ENCODE results near the gene AS3MT.
"Not testable (repeated sequence)": the region's sequence is repeated elsewhere in the genome, so short reads cannot be mapped to it uniquely, and the experiment has no call there.

The AS3MT gene

GRCh38 chr10:102841827-102842345, 27.4 kb upstream of the AS3MT start:
- no peaks in the 10 kb centered on the region for H3K36me3 Mint-ChIP-seq
- no peak for DNase-seq
- no peak overlapping the region for H3K4me3 Mint-ChIP-seq
- CTCF ChIA-PET = interaction anchor here (0.8 kb wide), 1 partner anchor 60 kb away, joined by 3 read pairs; no protein-coding TSS in a partner anchor
- no peaks in the 10 kb centered on the region for H3K4me1 Mint-ChIP-seq
- H3K27ac Mint-ChIP-seq = no peak overlapping the region
- peaks cover 12% of the 10 kb centered on the region for H3K27me3 Mint-ChIP-seq
- peaks cover 6% of the 10 kb centered on the region for H3K9me3 Mint-ChIP-seq

DNA sequence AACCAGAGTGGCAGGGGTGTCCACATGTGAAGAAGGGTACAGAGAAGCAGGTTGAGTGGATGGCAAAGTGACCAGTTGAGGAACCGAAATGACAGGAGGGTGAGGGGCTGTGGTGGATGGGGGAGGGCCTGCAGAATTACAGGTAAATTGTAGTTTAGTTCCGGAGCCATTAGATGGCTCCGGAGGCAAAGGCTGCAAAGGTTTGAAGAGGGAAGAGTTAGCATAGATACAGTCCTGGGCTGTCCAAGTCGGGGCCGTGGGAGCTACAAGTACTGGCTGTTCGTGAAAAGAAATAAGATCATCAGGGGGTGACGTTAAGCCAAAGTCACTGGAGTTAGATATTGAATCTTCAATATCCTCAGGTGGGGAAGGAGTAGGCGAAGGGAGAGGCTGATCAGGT, 26.1 kb upstream of the AS3MT start:
- H3K27ac Mint-ChIP-seq, H3K36me3 Mint-ChIP-seq, DNase-seq, H3K4me1 Mint-ChIP-seq, H3K9me3 Mint-ChIP-seq, H3K27me3 Mint-ChIP-seq, CTCF ChIA-PET, H3K4me3 Mint-ChIP-seq: not testable (repeated sequence)

GRCh38 chr10:102844190-102844776, 25.0 kb upstream of the AS3MT start:
- H3K36me3 Mint-ChIP-seq, H3K27me3 Mint-ChIP-seq, DNase-seq, CTCF ChIA-PET, H3K4me1 Mint-ChIP-seq, H3K4me3 Mint-ChIP-seq, H3K27ac Mint-ChIP-seq, H3K9me3 Mint-ChIP-seq: not testable (repeated sequence)

DNA sequence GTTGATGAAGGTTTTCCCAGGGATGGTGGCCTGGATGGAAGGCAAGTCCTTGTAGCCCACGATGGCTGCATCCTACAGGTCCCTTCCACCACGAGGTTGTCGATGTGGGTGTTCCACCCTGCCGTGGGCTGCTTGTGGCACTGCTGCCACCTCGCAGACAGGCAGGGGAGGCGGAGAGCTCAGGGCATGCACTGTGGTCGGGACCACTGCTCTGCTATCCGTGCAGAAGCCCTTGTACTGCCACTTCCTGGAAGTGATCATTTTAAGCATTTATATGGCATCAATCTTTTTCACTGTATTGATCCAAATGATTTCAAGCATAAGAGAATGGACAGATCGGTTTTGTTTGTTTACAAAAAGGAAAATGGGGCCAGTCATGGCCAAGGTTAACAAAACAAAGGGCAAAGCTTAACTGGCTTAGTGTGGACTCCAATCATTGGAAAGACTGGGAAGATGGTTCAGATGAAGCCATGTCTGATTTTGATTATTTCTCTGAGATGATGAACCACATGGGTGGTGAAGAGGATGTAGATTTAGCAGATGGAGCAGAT, 23.8 kb upstream of the AS3MT start:
- no peak overlapping the region for H3K27ac Mint-ChIP-seq
- no peaks in the 10 kb centered on the region for H3K4me1 Mint-ChIP-seq
- CTCF ChIA-PET = interaction anchor here (0.8 to 2.3 kb wide), 2 partner anchors 10 to 56 kb away, joined by 3 to 11 read pairs; no protein-coding TSS in a partner anchor
- H3K36me3 Mint-ChIP-seq = no peaks in the 10 kb centered on the region
- H3K9me3 Mint-ChIP-seq = no peaks in the 10 kb centered on the region
- peaks cover 6% of the 10 kb centered on the region for H3K27me3 Mint-ChIP-seq
- no peak overlapping the region for H3K4me3 Mint-ChIP-seq
- DNase-seq = no peak

GRCh38 chr10:102850025-102850518, 19.2 kb upstream of the AS3MT start:
- H3K27ac Mint-ChIP-seq = no peak overlapping the region
- CTCF ChIA-PET = interaction anchor here (1.6 kb wide), 1 partner anchor 15 kb away, joined by 4 read pairs; no protein-coding TSS in a partner anchor
- no peak for DNase-seq

DNA sequence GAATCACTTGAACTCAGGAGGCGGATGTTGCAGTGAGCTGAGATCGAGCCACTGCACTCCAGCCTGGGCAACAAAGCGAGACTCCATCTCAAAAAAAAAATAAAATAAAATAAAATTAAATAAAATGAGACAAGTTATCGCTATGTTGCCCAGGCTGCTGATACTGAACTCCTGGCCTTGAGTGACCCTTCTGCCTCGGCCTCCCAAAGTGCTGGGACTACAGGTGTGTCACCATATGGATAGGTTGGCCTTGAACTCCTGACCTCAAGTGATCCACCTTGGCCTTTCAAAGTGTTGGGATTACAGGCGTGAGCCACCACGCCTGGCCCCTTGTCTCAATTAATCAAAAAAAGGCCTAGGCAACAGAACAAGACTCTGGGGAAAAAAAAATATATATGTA, 16.0 kb upstream of the AS3MT start:
- H3K36me3 Mint-ChIP-seq, H3K27ac Mint-ChIP-seq, H3K9me3 Mint-ChIP-seq, DNase-seq, H3K4me3 Mint-ChIP-seq, H3K27me3 Mint-ChIP-seq: not testable (repeated sequence)
- H3K4me1 Mint-ChIP-seq = peaks cover 15% of the 10 kb centered on the region
- CTCF ChIA-PET = interaction anchor here (1.4 kb wide), 1 partner anchor 19 kb away, joined by 3 read pairs; no protein-coding TSS in a partner anchor

More at GRCh38 chr10:102850025-102850518, 19.2 kb upstream of the AS3MT start:
- peaks cover 6% of the 10 kb centered on the region for H3K27me3 Mint-ChIP-seq
- peaks cover 5% of the 10 kb centered on the region for H3K4me1 Mint-ChIP-seq
- no peak overlapping the region for H3K4me3 Mint-ChIP-seq
- H3K9me3 Mint-ChIP-seq = no peaks in the 10 kb centered on the region
- H3K36me3 Mint-ChIP-seq = no peaks in the 10 kb centered on the region

GRCh38 chr10:102855731-102856436, 13.4 kb upstream of the AS3MT start:
- not testable (repeated sequence) for H3K9me3 Mint-ChIP-seq, H3K27me3 Mint-ChIP-seq, H3K36me3 Mint-ChIP-seq, H3K27ac Mint-ChIP-seq, DNase-seq
- Mint-ChIP-seq H3K4me1 (peaks cover 15% of the 10 kb centered on the region), H3K4me3 (peak overlapping the region; percentile 11)
- CTCF ChIA-PET = interaction anchor here (0.9 to 1.0 kb wide), 2 partner anchors 21 to 46 kb away, joined by 3 read pairs; no protein-coding TSS in a partner anchor

- no peak overlapping the region for H3K27ac Mint-ChIP-seq
- CTCF ChIA-PET = no interaction called here
- H3K27me3 Mint-ChIP-seq = no peaks in the 10 kb centered on the region
These were observed 12.4 kb upstream of the AS3MT start for GRCh38 chr10:102856758-102857424.

DNA sequence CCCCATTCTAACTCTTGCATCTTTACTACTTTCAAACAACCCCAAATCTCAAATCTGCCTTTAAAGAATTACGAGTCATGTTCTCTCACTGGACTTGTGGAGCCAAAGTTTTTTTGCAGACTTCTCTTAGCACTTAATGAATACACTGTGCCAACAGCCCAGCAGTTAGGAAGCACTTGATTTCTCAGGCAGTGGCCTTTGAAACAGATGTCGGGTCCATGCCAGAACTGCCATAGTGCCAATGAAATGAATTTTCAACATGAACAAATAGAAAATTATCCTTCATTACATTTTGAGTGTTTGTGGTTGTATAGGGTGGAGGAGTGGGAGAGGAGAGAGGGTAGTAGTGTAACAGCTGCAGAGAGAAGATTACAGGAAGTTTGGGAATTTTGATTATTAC, 9.4 kb upstream of the AS3MT start:
- Mint-ChIP-seq H3K27me3 (no peaks in the 10 kb centered on the region), H3K9me3 (no peaks in the 10 kb centered on the region), H3K4me3 (no peak overlapping the region), H3K27ac (no peak overlapping the region), H3K36me3 (peaks cover 12% of the 10 kb centered on the region), H3K4me1 (peaks cover 10% of the 10 kb centered on the region)
- CTCF ChIA-PET = interaction anchor here (1.4 kb wide), 1 partner anchor 25 kb away, joined by 4 read pairs; no protein-coding TSS in a partner anchor
- DNase-seq = no peak

More at GRCh38 chr10:102856758-102857424, 12.4 kb upstream of the AS3MT start:
- Mint-ChIP-seq H3K4me1 (peaks cover 15% of the 10 kb centered on the region), H3K36me3 (peaks cover 3% of the 10 kb centered on the region), H3K4me3 (no peak overlapping the region), H3K9me3 (no peaks in the 10 kb centered on the region)
- no peak for DNase-seq

GRCh38 chr10:102863660-102864059, 5.6 kb upstream of the AS3MT start:
- Mint-ChIP-seq H3K4me3 (no peak overlapping the region), H3K27ac (no peak overlapping the region), H3K36me3 (peaks cover 12% of the 10 kb centered on the region), H3K9me3 (no peaks in the 10 kb centered on the region), H3K4me1 (no peaks in the 10 kb centered on the region), H3K27me3 (peaks cover under 1% of the 10 kb centered on the region)
- no peak for DNase-seq
- CTCF ChIA-PET = no interaction called here

DNA sequence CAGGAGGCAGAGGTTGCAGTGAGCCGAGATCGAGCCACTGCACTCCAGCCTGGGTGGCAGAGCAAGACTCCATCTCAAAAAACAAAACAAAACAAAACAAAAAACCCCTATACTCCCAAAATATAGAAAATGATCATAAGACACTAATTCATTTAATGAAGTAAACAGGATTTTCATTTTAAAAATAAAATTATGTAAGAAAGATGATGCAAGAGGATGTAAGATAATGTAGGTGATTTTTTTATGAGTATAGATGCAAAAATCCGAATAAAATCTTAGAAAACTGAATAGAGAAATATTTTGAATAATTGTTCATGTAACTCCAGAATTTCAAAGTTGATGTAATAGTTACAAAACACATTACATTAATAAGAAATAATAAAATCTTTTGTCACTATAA, 3.6 kb upstream of the AS3MT start:
- no peaks in the 10 kb centered on the region for H3K9me3 Mint-ChIP-seq

DNA sequence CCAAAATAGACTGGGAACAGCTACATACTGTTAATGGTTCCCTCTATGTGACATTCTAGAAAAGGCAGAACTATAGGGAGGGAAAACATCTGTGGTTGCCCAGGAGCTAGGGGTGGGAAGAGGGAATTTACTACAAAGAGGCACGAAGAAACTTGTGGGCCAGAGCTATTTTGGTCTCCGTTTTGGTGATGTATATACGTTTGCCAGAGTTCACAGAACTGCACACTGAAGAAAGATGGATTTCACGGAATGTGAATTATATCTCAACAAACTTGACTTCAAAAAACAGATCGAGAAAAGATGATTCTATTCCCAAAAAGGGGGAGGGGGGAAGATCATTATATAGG, 386 bp upstream of the AS3MT start:
- H3K27me3 Mint-ChIP-seq = peaks cover 23% of the 10 kb centered on the region
- peaks cover 1% of the 10 kb centered on the region for H3K36me3 Mint-ChIP-seq
- CTCF ChIA-PET = no interaction called here
- H3K9me3 Mint-ChIP-seq = no peaks in the 10 kb centered on the region
- no peak for DNase-seq
- H3K27ac Mint-ChIP-seq = no peak overlapping the region
- H3K4me1 Mint-ChIP-seq = peaks cover 11% of the 10 kb centered on the region
- H3K4me3 Mint-ChIP-seq = peak overlapping the region; percentile 63

More for the DNA sequence above, 3.6 kb upstream of the AS3MT start:
- Mint-ChIP-seq H3K4me1 (peaks cover 11% of the 10 kb centered on the region), H3K27me3 (peaks cover 20% of the 10 kb centered on the region), H3K4me3 (no peak overlapping the region), H3K36me3 (peaks cover 9% of the 10 kb centered on the region), H3K27ac (no peak overlapping the region)
- CTCF ChIA-PET = no interaction called here
- DNase-seq = no peak

DNA sequence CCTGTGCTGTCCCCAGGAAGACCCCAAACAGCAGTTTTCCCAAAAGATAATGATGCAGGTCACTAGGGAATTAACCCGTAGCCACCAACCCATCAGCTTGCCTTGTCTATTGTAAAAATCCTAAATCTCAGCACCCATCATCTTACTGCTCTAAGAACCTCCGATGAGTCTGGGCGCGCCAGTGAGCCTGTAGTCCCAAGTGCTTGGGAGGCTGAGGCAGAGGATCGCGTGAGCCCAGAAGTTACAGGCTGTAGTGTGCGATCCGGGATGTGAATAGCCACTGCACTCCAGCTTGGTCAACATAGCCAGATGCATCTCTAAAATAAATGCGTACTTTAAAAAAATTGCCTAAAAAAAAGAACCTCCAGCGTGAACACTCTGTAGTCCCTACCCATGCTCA, 951 bp downstream of the AS3MT start:
- no peak overlapping the region for H3K27ac Mint-ChIP-seq
- H3K27me3 Mint-ChIP-seq = peaks cover 23% of the 10 kb centered on the region
- CTCF ChIA-PET = no interaction called here
- no peak for DNase-seq
- peaks cover 11% of the 10 kb centered on the region for H3K4me1 Mint-ChIP-seq
- H3K36me3 Mint-ChIP-seq = no peaks in the 10 kb centered on the region
- peak overlapping the region; percentile 66 for H3K4me3 Mint-ChIP-seq
- no peaks in the 10 kb centered on the region for H3K9me3 Mint-ChIP-seq

- no peak overlapping the region for H3K4me3 Mint-ChIP-seq
- H3K27ac Mint-ChIP-seq = peak overlapping the region; percentile 35
- CTCF ChIA-PET = no interaction called here
- peaks cover 11% of the 10 kb centered on the region for H3K4me1 Mint-ChIP-seq
- no peak for DNase-seq
- no peaks in the 10 kb centered on the region for H3K36me3 Mint-ChIP-seq
- no peaks in the 10 kb centered on the region for H3K9me3 Mint-ChIP-seq
- H3K27me3 Mint-ChIP-seq = peaks cover 23% of the 10 kb centered on the region
These were observed 2.9 kb downstream of the AS3MT start for GRCh38 chr10:102872163-102872562.
